GM12878 (cell line): ENCODE data around the gene TUT1. TPM values are rescaled to one million over a fixed set of nuclear protein-coding genes. Genes with fewer than 3 reads are reported as not detected.

Experiments
- ATAC-seq: fragments of 200-7000 bp; cut with Tn5 transposase; 3 replicates; pipeline ENCODE4 v1.9.1; 2020; ENCODE audit warnings: mild to moderate bottlenecking, moderate library complexity
- BruUV-seq: library from RNA; stranded (reverse); fragments of 400-500 nt; replicated peaks from 2 replicates; lab custom pipeline; 2021; lab: Mats Ljungman, UMichigan
- CTCF ChIA-PET: fragments of 300-600 bp; sonication (Branson Sonifier 250); formaldehyde crosslinking; extraction: SDS; loops from one replicate; lab custom pipeline; 2021; ENCODE audit warnings: inconsistent platforms; lab: Yijun Ruan, JAX
- POLR2A ChIA-PET: fragments of 350-600 bp; formaldehyde crosslinking; extraction: SDS; loops from one replicate; lab custom pipeline; 2021; ENCODE audit warnings: inconsistent platforms; lab: Charles Lee
- RAD21 ChIA-PET: fragments of 300-600 bp; sonication (Branson Sonifier 250); formaldehyde crosslinking; loops from one replicate; lab custom pipeline; 2023; ENCODE audit warnings: antibody characterized with exemption; ENCODE audit not compliant: unreplicated experiment; lab: Charles Lee
- SMC1A ChIA-PET: fragments of 300-600 bp; sonication (Branson Sonifier 250); formaldehyde crosslinking; loops from one replicate; lab custom pipeline; 2023; ENCODE audit not compliant: unreplicated experiment, uncharacterized antibody; lab: Charles Lee
- DNase-seq: peaks from one replicate; pipeline ENCODE4 v3.0.0-alpha.2; 2011; ENCODE audit warnings: low read depth, low spot score
- FAIRE-seq: peaks from 3 replicates; lab custom pipeline; 2011; peaks lifted over from hg19 to GRCh38; lab: Jason Lieb, UNC
- H2AFZ ChIP-seq: 2 replicates; pipeline ENCODE4 v1.6.0; 2011; ENCODE audit warnings: low read depth, low read length, control low read depth; ENCODE audit not compliant: control insufficient read depth
- H3K27ac ChIP-seq: 2 replicates; pipeline ENCODE4 v1.5.1; 2011; ENCODE audit warnings: control low read depth; ENCODE audit not compliant: control insufficient read depth, insufficient read depth
- H3K27me3 ChIP-seq, 2 experiments: replicated peaks in 1 of 2; 2 replicates each; pipeline versions ENCODE4 v1.6.0 to v1.6.1; 2011; ENCODE audit warnings: low read length in 1 of 2; ENCODE audit not compliant: control insufficient read depth in 2 of 2, insufficient read depth in 2 of 2
- H3K36me3 ChIP-seq, 2 experiments: 2 replicates each; pipeline ENCODE4 v1.5.1; 2011; ENCODE audit warnings: low read length in 1 of 2; ENCODE audit not compliant: control insufficient read depth in 2 of 2, insufficient read depth in 2 of 2
- H3K4me1 ChIP-seq: 2 replicates; pipeline ENCODE4 v1.6.1; 2011; ENCODE audit warnings: mild to moderate bottlenecking, low read length, moderate library complexity, mixed read lengths; ENCODE audit not compliant: control insufficient read depth, insufficient read depth
- H3K4me2 ChIP-seq: 2 replicates; pipeline ENCODE4 v1.6.0; 2011; ENCODE audit warnings: control low read depth; ENCODE audit not compliant: control insufficient read depth, insufficient read depth
- H3K4me3 ChIP-seq: fragments of 200-600 bp; sonication (generic); 2 replicates; pipeline ENCODE4 v1.5.1; 2016
- H3K79me2 ChIP-seq: 2 replicates; pipeline ENCODE4 v1.6.0; 2011; ENCODE audit warnings: low read length; ENCODE audit not compliant: control insufficient read depth, insufficient read depth
- H3K9ac ChIP-seq: 2 replicates; pipeline ENCODE4 v1.8.0; 2011; ENCODE audit warnings: low read length, control low read depth, mixed read lengths; ENCODE audit not compliant: control insufficient read depth, insufficient read depth
- H3K9me3 ChIP-seq: replicated peaks from 3 replicates; pipeline ENCODE4 v1.5.1; 2011; ENCODE audit warnings: mild to moderate bottlenecking, low read length; ENCODE audit not compliant: control insufficient read depth, insufficient read depth
- H4K20me1 ChIP-seq: 2 replicates; pipeline ENCODE4 v1.6.0; 2011; ENCODE audit not compliant: control insufficient read depth, insufficient read depth
- BCLAF1 ChIP-seq: fragments of 450-650 bp; IDR thresholded peaks from 2 replicates; pipeline ENCODE4 v1.6.1; 2017; ENCODE audit warnings: antibody characterized with exemption, mild to moderate bottlenecking, moderate library complexity
- BMI1 ChIP-seq: fragments of 450-650 bp; IDR thresholded peaks from 2 replicates; pipeline ENCODE4 v1.6.1; 2016; ENCODE audit warnings: mild to moderate bottlenecking, moderate library complexity, borderline replicate concordance
- CBX3 ChIP-seq: fragments of 200-600 bp; sonication (generic); IDR thresholded peaks from 2 replicates; pipeline ENCODE4 v1.6.1; 2016; ENCODE audit warnings: low read depth, borderline replicate concordance
- CHD4 ChIP-seq: fragments of 200-600 bp; sonication (generic); IDR thresholded peaks from 2 replicates; pipeline ENCODE4 v1.6.1; 2016; ENCODE audit warnings: mild to moderate bottlenecking
- GABPA ChIP-seq: IDR thresholded peaks from 2 replicates; pipeline ENCODE4 v1.6.1; 2014; ENCODE audit warnings: antibody characterized with exemption, low read depth, mild to moderate bottlenecking, inconsistent platforms
- GATAD2B ChIP-seq: fragments of 450-650 bp; conservative IDR thresholded peaks from 2 replicates; pipeline ENCODE4 v1.6.1; 2017; ENCODE audit warnings: low read depth, mild to moderate bottlenecking, moderate library complexity
- HDGF ChIP-seq: fragments of 450-650 bp; IDR thresholded peaks from 2 replicates; pipeline ENCODE4 v1.6.1; 2016; ENCODE audit warnings: antibody characterized with exemption
- NBN ChIP-seq: fragments of 450-650 bp; IDR thresholded peaks from 2 replicates; pipeline ENCODE4 v1.6.1; 2016
- POLR2AphosphoS2 ChIP-seq: IDR thresholded peaks from 2 replicates; pipeline ENCODE4 v1.6.1; 2011; ENCODE audit warnings: low read depth, mild to moderate bottlenecking, low read length, improper control_type of control experiment, moderate library complexity
- RB1 ChIP-seq: fragments of 450-650 bp; formaldehyde crosslinking; IDR thresholded peaks from 2 replicates; pipeline ENCODE4 v1.6.1; 2017; ENCODE audit warnings: mild to moderate bottlenecking, borderline replicate concordance
- SMARCA5 ChIP-seq: fragments of 450-650 bp; IDR thresholded peaks from 2 replicates; pipeline ENCODE4 v1.6.1; 2017; ENCODE audit warnings: mild to moderate bottlenecking
- SMC3 ChIP-seq: IDR thresholded peaks from 2 replicates; pipeline ENCODE4 v1.6.1; 2011; ENCODE audit warnings: low read length, improper control_type of control experiment, borderline replicate concordance
- TBL1XR1 ChIP-seq: IDR thresholded peaks from 2 replicates; pipeline ENCODE4 v1.6.1; 2012; ENCODE audit warnings: low read depth, low read length, improper control_type of control experiment
- YBX1 ChIP-seq: fragments of 450-650 bp; IDR thresholded peaks from 2 replicates; pipeline ENCODE4 v1.6.1; 2016; ENCODE audit warnings: antibody characterized with exemption
- ZBED1 ChIP-seq: IDR thresholded peaks from 2 replicates; pipeline ENCODE4 v1.6.1; 2016; ENCODE audit warnings: borderline replicate concordance
- ZNF217 ChIP-seq: fragments of 450-650 bp; IDR thresholded peaks from 2 replicates; pipeline ENCODE4 v1.6.1; 2017; ENCODE audit warnings: antibody characterized with exemption, mild to moderate bottlenecking
- ZNF687 ChIP-seq: fragments of 450-650 bp; IDR thresholded peaks from 2 replicates; pipeline ENCODE4 v1.6.1; 2017; ENCODE audit warnings: mild to moderate bottlenecking, moderate library complexity
- WGBS: methylation state at CpG from one replicate; pipeline ENCODE4 v1.1.6; 2016; ENCODE audit warnings: low lambda C conversion rate; ENCODE audit not compliant: insufficient replicate concordance, insufficient coverage; ENCODE audit errors: missing lambda C conversion rate; 5-methylcytosine and 5-hydroxymethylcytosine counted together
- in situ Hi-C: fragments of 300-500 bp; cut with MboI; formaldehyde crosslinking; loops from 9 replicates; pipeline ENCODE4 v1.14.3; 2018; ENCODE audit warnings: mixed read lengths
- intact Hi-C: fragments of 100-400 bp; cut with micrococcal nuclease; formaldehyde crosslinking; loops from one replicate; pipeline ENCODE4 v1.14.2; 2022; ENCODE audit not compliant: unreplicated experiment
- polyA plus RNA-seq, 11 experiments: library from polyadenylated mRNA; depleted of rRNA in 4 of 11; unstranded in 6 of 11; stranded (reverse) in 5 of 11; fragments of >200 nt; fragmentation: Nextera tagmentation in 4 of 11; fragmentation: Illumina TruSeq in 1 of 11; extraction: Ambion mirVana in 4 of 11; extraction: Trizol in 1 of 11; gene quantifications; 1 replicate in 1 of 11; 2 replicates in 10 of 11; pipeline versions ENCODE4 v1.2.1 to v1.2.3, GENCODE V29; 2011 to 2016; ENCODE audit warnings: inconsistent platforms in 2 of 11, missing spikeins in 2 of 11, low read depth in 1 of 11
- total RNA-seq, 4 experiments: library from RNA; depleted of rRNA in 3 of 4; stranded (reverse); fragments of >200 nt in 3 of 4; fragmentation: Illumina TruSeq in 1 of 4; extraction: Trizol in 1 of 4; gene quantifications; 2 replicates each; pipeline versions ENCODE4 v1.2.1 to v1.2.3, GENCODE V29; 2013 to 2021

TUT1 gene
- total and polyA plus RNA-seq, 10 of the 15 experiments (the other 5 are each of a cell fraction or from before 2014, with no cell fraction given): 1.1 to 29.9 (median 16.2) TPM

GRCh38 chr11:62542750-62543567 is 48.4 kb downstream of the TUT1 start:
- in situ Hi-C loops: no loop called here
- peak; percentile 48 for ATAC-seq
- no TSS peak for BruUV-seq
- Histone ChIP-seq H3K4me2 (peak overlapping the region; percentile 97), H4K20me1 (no peaks in the 10 kb centered on the region; the same call in 1 of the 2 replicates), H3K9ac (peak overlapping the region; percentile 51; the same call in 1 of the 2 replicates), H3K27ac (peak overlapping the region; percentile 95), H3K79me2 (peaks cover 72% of the 10 kb centered on the region), H3K9me3 (no peaks in the 10 kb centered on the region), H2AFZ (peak overlapping the region; percentile 53), H3K4me1 (peaks cover 77% of the 10 kb centered on the region), H3K4me3 (peak overlapping the region; percentile 84), H3K36me3 (no peaks in the 10 kb centered on the region), H3K27me3 (no peaks in the 10 kb centered on the region; a peak in 2 of 4 replicates)
- 10% methylated on average over 30 of the region's 30 CpGs for WGBS
- ChIA-PET RAD21 (interaction anchor here (0.6 to 9.1 kb wide), 34 partner anchors 13 to 1780 kb away, joined by 3 to 313 read pairs (median 6); partner anchors contain the start of genes C11orf98, CSKMT, EEF1G and HNRNPUL2), CTCF (interaction anchor here (0.6 to 9.0 kb wide), 47 partner anchors 8 to 461 kb away, joined by 3 to 280 read pairs (median 5); partner anchors contain the start of genes B3GAT3, EEF1G, LRRN4CL and MTA2), SMC1A (interaction anchor here (0.6 to 7.0 kb wide), 28 partner anchors 13 to 162 kb away, joined by 3 to 212 read pairs (median 4); partner anchors contain the start of genes C11orf98, CSKMT, EEF1G and TUT1), POLR2A (interaction anchor here (0.5 to 10.3 kb wide), 18 partner anchors 13 to 314 kb away, joined by 3 to 188 read pairs (median 4); partner anchors contain the start of genes B3GAT3, C11orf98, CSKMT and EEF1G)
- intact Hi-C loops: loop anchor here (5.0 kb wide), 1 partner anchor 101 kb away; no protein-coding TSS in a partner anchor
- peak; percentile 51 for DNase-seq
- FAIRE-seq: no peak
- TF ChIP-seq GATAD2B (no peak; the same call in 1 of the 2 replicates), BMI1 (no peak), HDGF (peak; percentile 59; the same call in 1 of the 2 replicates), BCLAF1 (no peak), YBX1 (no peak), ZNF217 (0 out of 2 replicates have a peak, but pooled peaks have one; percentile 23), ZBED1 (no peak), CHD4 (no peak), SMC3 (peak; percentile 73), NBN (0 out of 2 replicates have a peak, but pooled peaks have one; percentile 54), POLR2AphosphoS2 (no peak), ZNF687 (0 out of 2 replicates have a peak, but pooled peaks have one; percentile 12), RB1 (peak; percentile 68; the same call in 1 of the 2 replicates), CBX3 (no peak), TBL1XR1 (no peak), GABPA (no peak), SMARCA5 (peak; percentile 92; the same call in 1 of the 2 replicates)
